Fibroblast of lung (primary cell): Measurements from ENCODE around the gene KIF5A. TPM values are rescaled to one million over a fixed set of nuclear protein-coding genes. Genes with fewer than 3 reads are reported as not detected.

Source experiments
- DNase-seq, 2 donors: peaks; one replicate each; pipeline versions ENCODE4 v3.0.0 to v3.0.0-alpha.2; 2010; ENCODE audit warnings: low read depth in 2 of 2
- H2AFZ ChIP-seq: 2 replicates; pipeline ENCODE4 v1.5.1; 2012; ENCODE audit warnings: low read length, control low read depth, inconsistent platforms
- H3K27ac ChIP-seq: 2 replicates; pipeline ENCODE4 v1.5.1; 2011; ENCODE audit warnings: low read length, control low read depth; ENCODE audit not compliant: insufficient read depth
- H3K27me3 ChIP-seq: 2 replicates; pipeline ENCODE4 v1.5.1; 2011; ENCODE audit warnings: mild to moderate bottlenecking, low read length; ENCODE audit not compliant: control insufficient read depth, insufficient read depth
- H3K36me3 ChIP-seq: 2 replicates; pipeline ENCODE4 v1.5.1; 2011; ENCODE audit warnings: low read length; ENCODE audit not compliant: control insufficient read depth, insufficient read depth
- H3K4me1 ChIP-seq: 2 replicates; pipeline ENCODE4 v1.5.1; 2011; ENCODE audit warnings: low read length; ENCODE audit not compliant: control insufficient read depth, insufficient read depth; ENCODE audit errors: extremely low read depth
- H3K4me2 ChIP-seq: 2 replicates; pipeline ENCODE4 v1.5.1; 2011; ENCODE audit warnings: low read length, control low read depth; ENCODE audit not compliant: insufficient read depth; ENCODE audit errors: extremely low read depth
- H3K4me3 ChIP-seq, 4 experiments: fragments of 200-600 bp in 1 of 4; sonication (generic) in 1 of 4; replicated peaks in 1 of 4; 2 replicates each; pipeline ENCODE4 v1.5.1; 2011 to 2016; ENCODE audit warnings: low read length in 4 of 4, low read depth in 3 of 4, mild to moderate bottlenecking in 3 of 4, control low read depth in 2 of 4, inconsistent platforms in 1 of 4, mixed read lengths in 1 of 4; ENCODE audit not compliant: insufficient read depth in 1 of 4; ENCODE audit errors: control extremely low read depth in 1 of 4
- H3K79me2 ChIP-seq: 2 replicates; pipeline ENCODE4 v1.5.1; 2012; ENCODE audit warnings: mild to moderate bottlenecking, low read length, inconsistent platforms; ENCODE audit not compliant: control insufficient read depth, insufficient read depth
- H3K9ac ChIP-seq: 2 replicates; pipeline ENCODE4 v1.5.1; 2011; ENCODE audit warnings: mild to moderate bottlenecking, low read length, control low read depth; ENCODE audit not compliant: insufficient read depth
- H3K9me3 ChIP-seq: 2 replicates; pipeline ENCODE4 v1.5.1; 2012; ENCODE audit warnings: low read depth, low read length; ENCODE audit not compliant: control insufficient read depth, insufficient read depth
- H4K20me1 ChIP-seq: 2 replicates; pipeline ENCODE4 v1.5.1; 2011; ENCODE audit warnings: low read length; ENCODE audit not compliant: control insufficient read depth, insufficient read depth; ENCODE audit errors: extremely low read depth
- EZH2 ChIP-seq: IDR thresholded peaks from 2 replicates; pipeline ENCODE4 v1.5.1; 2012; ENCODE audit warnings: low read length, control low read depth, mild to moderate bottlenecking; ENCODE audit errors: missing control alignments
- polyA plus RNA-seq, 2 donors: library from polyadenylated mRNA; depleted of rRNA in 1 of 2; stranded (reverse) in 1 of 2; unstranded in 1 of 2; fragments of >200 nt; gene quantifications; 2 replicates each; pipeline ENCODE4 v1.2.1, GENCODE V29; 2011 to 2012; ENCODE audit warnings: missing spikeins in 1 of 2
- total RNA-seq: library from RNA; depleted of rRNA; stranded (reverse); fragments of >200 nt; gene quantifications from 2 replicates; pipeline ENCODE4 v1.2.1, GENCODE V29; 2014
- TF ChIP-seq, protein P1 (sequence below), 2 donors: IDR thresholded peaks in 1 of 2; conservative IDR thresholded peaks in 1 of 2; 1 replicate in 1 of 2; 2 replicates in 1 of 2; pipeline ENCODE4 v1.5.1; 2011 to 2012; ENCODE audit warnings: low read length in 2 of 2, control low read depth in 1 of 2, inconsistent platforms in 1 of 2, low read depth in 1 of 2, mild to moderate bottlenecking in 1 of 2

KIF5A gene
- total and polyA plus RNA-seq, 2 donors (not counting 1 experiment from before 2014, with no cell fraction given): 0.53 to 1.3 TPM

DNA sequence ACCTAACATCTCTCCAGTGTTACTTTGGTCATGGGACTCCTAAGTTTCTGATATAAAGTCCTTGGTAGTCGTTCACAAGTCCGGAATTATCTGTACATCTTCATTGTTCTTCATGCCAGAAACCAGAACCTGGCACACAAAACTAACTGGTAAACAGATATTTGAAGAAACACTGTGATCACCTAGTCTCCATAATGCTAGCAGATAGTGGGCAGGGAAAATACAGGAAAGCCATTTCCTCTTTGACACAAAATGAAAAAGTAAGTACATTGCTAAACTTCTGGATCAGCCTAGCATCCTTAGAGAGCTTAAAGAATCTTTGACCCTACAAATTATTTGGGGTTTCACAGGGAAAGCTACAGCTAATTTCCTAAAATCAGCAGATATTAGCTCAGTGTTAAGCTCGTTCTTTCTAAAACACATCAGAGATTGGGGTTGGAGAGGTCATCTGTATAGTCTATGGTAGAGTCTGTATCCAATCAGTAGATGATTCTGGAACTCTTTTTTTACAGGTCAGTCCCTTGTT is 34.4 kb upstream of the KIF5A start:
- no peak overlapping the region for H2AFZ ChIP-seq
- no peak for TF ChIP-seq EZH2
- TF ChIP-seq, protein P1, sequence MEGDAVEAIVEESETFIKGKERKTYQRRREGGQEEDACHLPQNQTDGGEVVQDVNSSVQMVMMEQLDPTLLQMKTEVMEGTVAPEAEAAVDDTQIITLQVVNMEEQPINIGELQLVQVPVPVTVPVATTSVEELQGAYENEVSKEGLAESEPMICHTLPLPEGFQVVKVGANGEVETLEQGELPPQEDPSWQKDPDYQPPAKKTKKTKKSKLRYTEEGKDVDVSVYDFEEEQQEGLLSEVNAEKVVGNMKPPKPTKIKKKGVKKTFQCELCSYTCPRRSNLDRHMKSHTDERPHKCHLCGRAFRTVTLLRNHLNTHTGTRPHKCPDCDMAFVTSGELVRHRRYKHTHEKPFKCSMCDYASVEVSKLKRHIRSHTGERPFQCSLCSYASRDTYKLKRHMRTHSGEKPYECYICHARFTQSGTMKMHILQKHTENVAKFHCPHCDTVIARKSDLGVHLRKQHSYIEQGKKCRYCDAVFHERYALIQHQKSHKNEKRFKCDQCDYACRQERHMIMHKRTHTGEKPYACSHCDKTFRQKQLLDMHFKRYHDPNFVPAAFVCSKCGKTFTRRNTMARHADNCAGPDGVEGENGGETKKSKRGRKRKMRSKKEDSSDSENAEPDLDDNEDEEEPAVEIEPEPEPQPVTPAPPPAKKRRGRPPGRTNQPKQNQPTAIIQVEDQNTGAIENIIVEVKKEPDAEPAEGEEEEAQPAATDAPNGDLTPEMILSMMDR (conservative IDR thresholded peaks at IDR 0.05 in 1 of 2, IDR thresholded peaks at IDR 0.05 in 1 of 2; ENCODE audit: low read depth in 1 of 2, low read length in 2 of 2): no peak
- DNase-seq: no peak
- H3K36me3 ChIP-seq: peaks cover 30% of the 10 kb centered on the region
- peaks cover 3% of the 10 kb centered on the region for H4K20me1 ChIP-seq
- no peaks in the 10 kb centered on the region for H3K27me3 ChIP-seq
- no peaks in the 10 kb centered on the region for H3K9me3 ChIP-seq
- peaks cover 36% of the 10 kb centered on the region for H3K79me2 ChIP-seq
- H3K4me3 ChIP-seq: no peak overlapping the region
- no peak overlapping the region for H3K9ac ChIP-seq
- H3K4me2 ChIP-seq: no peak overlapping the region
- no peak overlapping the region for H3K27ac ChIP-seq
- peaks cover 14% of the 10 kb centered on the region for H3K4me1 ChIP-seq

DNA sequence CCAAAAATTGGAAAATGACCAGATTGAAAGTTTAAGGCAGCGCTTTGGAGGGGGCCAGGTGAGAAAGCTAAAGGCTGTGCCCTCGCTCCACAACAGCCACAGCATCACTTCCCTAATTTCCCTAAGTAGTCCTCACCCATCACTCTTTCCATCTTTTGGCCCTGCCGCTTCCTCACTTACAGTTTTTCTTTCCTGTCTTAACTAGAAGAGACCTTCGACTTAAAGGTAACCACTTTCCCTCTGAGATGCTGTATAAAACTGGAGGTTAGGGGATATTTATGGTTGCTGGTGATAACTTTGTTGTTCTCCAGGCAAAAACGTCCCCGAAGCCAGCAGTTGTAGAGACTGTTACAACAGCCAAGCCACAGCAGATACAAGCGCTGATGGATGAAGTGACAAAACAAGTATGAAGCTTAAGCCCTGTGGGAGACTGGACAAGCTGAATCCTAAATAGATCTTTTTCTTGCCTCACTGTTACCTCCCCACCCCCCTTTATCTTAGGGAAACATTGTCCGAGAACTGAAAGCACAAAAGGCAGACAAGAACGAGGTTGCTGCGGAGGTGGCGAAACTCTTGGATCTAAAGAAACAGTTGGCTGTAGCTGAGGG is 33.8 kb upstream of the KIF5A start:
- Histone ChIP-seq H3K9me3 (no peaks in the 10 kb centered on the region), H3K9ac (no peak overlapping the region), H3K27me3 (no peaks in the 10 kb centered on the region), H3K4me1 (peaks cover 17% of the 10 kb centered on the region), H3K4me2 (no peak overlapping the region), H2AFZ (no peak overlapping the region), H4K20me1 (peaks cover 3% of the 10 kb centered on the region), H3K4me3 (no peak overlapping the region), H3K79me2 (peaks cover 36% of the 10 kb centered on the region), H3K27ac (no peak overlapping the region), H3K36me3 (peaks cover 29% of the 10 kb centered on the region)
- DNase-seq: peak in 1 of 2 donors; percentile 37
- TF ChIP-seq, protein P1 (conservative IDR thresholded peaks at IDR 0.05 in 1 of 2, IDR thresholded peaks at IDR 0.05 in 1 of 2; ENCODE audit: low read depth in 1 of 2, low read length in 2 of 2): no peak
- TF ChIP-seq EZH2: no peak

GRCh38 chr12:57516617-57517153 is 33.2 kb upstream of the KIF5A start:
- H2AFZ ChIP-seq: no peak overlapping the region
- H3K27ac ChIP-seq: no peak overlapping the region
- H3K4me3 ChIP-seq: peak overlapping the region in 2 of 4 experiments; percentile 82 to 99
- no peak overlapping the region for H3K4me2 ChIP-seq
- H3K4me1 ChIP-seq: peaks cover 21% of the 10 kb centered on the region
- DNase-seq: no peak
- H3K9ac ChIP-seq: no peak overlapping the region
- H3K36me3 ChIP-seq: peaks cover 29% of the 10 kb centered on the region
- TF ChIP-seq, protein P1 (conservative IDR thresholded peaks at IDR 0.05 in 1 of 2, IDR thresholded peaks at IDR 0.05 in 1 of 2; ENCODE audit: low read depth in 1 of 2, low read length in 2 of 2): no peak
- no peak for TF ChIP-seq EZH2
- no peaks in the 10 kb centered on the region for H3K27me3 ChIP-seq
- H3K9me3 ChIP-seq: no peaks in the 10 kb centered on the region
- peaks cover 3% of the 10 kb centered on the region for H4K20me1 ChIP-seq
- peaks cover 36% of the 10 kb centered on the region for H3K79me2 ChIP-seq
